K562 (cell line): Measurements from ENCODE around the gene VPS11. TPM values are rescaled to one million over a fixed set of nuclear protein-coding genes. Genes with fewer than 3 reads are reported as not detected.
A peak's percentile ranks its signal among the peaks of the same experiment; 100 is the strongest.

Experiments used
- CREBBP ChIP-seq: IDR thresholded peaks from one replicate; pipeline ENCODE4 v1.6.1; 2012; ENCODE audit warnings: low read depth, mild to moderate bottlenecking, control low read depth, inconsistent platforms, low read length
- EZH2 ChIP-seq: IDR thresholded peaks from 2 replicates; pipeline ENCODE4 v1.6.1; 2012; ENCODE audit warnings: low read depth, mild to moderate bottlenecking, inconsistent platforms, low read length, borderline replicate concordance
- KLF13 ChIP-seq: fragments of 450-650 bp; IDR thresholded peaks from 2 replicates; pipeline ENCODE4 v1.6.1; 2016; ENCODE audit warnings: missing genetic modification characterization, low read depth, mild to moderate bottlenecking, missing compliant biosample characterization, moderate library complexity, borderline replicate concordance
- LCOR ChIP-seq: sonication (generic); formaldehyde crosslinking; IDR thresholded peaks from 2 replicates; pipeline ENCODE4 v1.8.0; 2022; ENCODE audit warnings: mild to moderate bottlenecking, missing genetic modification reagents
- MECOM ChIP-seq: fragments of 250-450 bp; sonication (Bioruptor Pico); IDR thresholded peaks from 2 replicates; pipeline ENCODE4 v1.8.0; 2022; ENCODE audit warnings: inconsistent platforms
- NEUROD1 ChIP-seq: fragments of 150-350 bp; IDR thresholded peaks from 2 replicates; pipeline ENCODE4 v1.6.1; 2014; ENCODE audit warnings: borderline replicate concordance, low read length, low read depth; ENCODE audit not compliant: partially characterized antibody
- NR3C1 ChIP-seq: sonication (generic); formaldehyde crosslinking; IDR thresholded peaks from 2 replicates; pipeline ENCODE4 v1.8.1; 2022; ENCODE audit warnings: missing genetic modification reagents
- PTBP1 ChIP-seq: fragments of 200-400 bp; formaldehyde crosslinking; IDR thresholded peaks from 2 replicates; pipeline ENCODE4 v1.6.1; 2017; ENCODE audit warnings: low read depth, low read length
- RBM15 ChIP-seq: fragments of 200-400 bp; formaldehyde crosslinking; IDR thresholded peaks from 2 replicates; pipeline ENCODE4 v1.6.1; 2018; ENCODE audit warnings: mild to moderate bottlenecking, low read length, moderate library complexity; ENCODE audit not compliant: insufficient read depth
- WHSC1 ChIP-seq: IDR thresholded peaks from one replicate; pipeline ENCODE4 v1.6.1; 2012; ENCODE audit warnings: low read length, control low read depth, inconsistent platforms
- ZBTB17 ChIP-seq: fragments of 450-650 bp; formaldehyde crosslinking; IDR thresholded peaks from 2 replicates; pipeline ENCODE4 v1.4.0; 2020; ENCODE audit warnings: mild to moderate bottlenecking
- ZNF197 ChIP-seq: fragments of 200-800 bp; sonication (Bioruptor generic); IDR thresholded peaks from 2 replicates; pipeline ENCODE4 v1.6.1; 2016; ENCODE audit warnings: low read depth, missing genetic modification characterization, missing compliant biosample characterization
- ZNF217 ChIP-seq: sonication (generic); formaldehyde crosslinking; IDR thresholded peaks from 2 replicates; pipeline ENCODE4 v1.8.0; 2022; ENCODE audit warnings: mild to moderate bottlenecking, missing genetic modification reagents
- ZNF589 ChIP-seq: fragments of 200-800 bp; sonication (Bioruptor generic); IDR thresholded peaks from 2 replicates; pipeline ENCODE4 v1.6.1; 2016; ENCODE audit warnings: low read depth, missing genetic modification characterization, missing compliant biosample characterization
- ZNF644 ChIP-seq: fragments of 200-800 bp; sonication (Bioruptor generic); IDR thresholded peaks from 2 replicates; pipeline ENCODE4 v1.6.1; 2016; ENCODE audit warnings: low read depth, missing genetic modification characterization, missing compliant biosample characterization
- polyA plus RNA-seq, 8 experiments: library from polyadenylated mRNA; depleted of rRNA in 4 of 8; stranded (reverse) in 5 of 8; unstranded in 3 of 8; fragments of >200 nt; fragmentation: Nextera tagmentation in 2 of 8; fragmentation: Illumina TruSeq in 1 of 8; extraction: Ambion mirVana in 2 of 8; extraction: Trizol in 1 of 8; gene quantifications; 2 replicates each; pipeline versions ENCODE4 v1.2.1 to v1.2.3, GENCODE V29; 2011 to 2014; ENCODE audit warnings: inconsistent platforms in 1 of 8, missing spikeins in 1 of 8
- total RNA-seq, 7 experiments: library from RNA; depleted of rRNA in 6 of 7; stranded (reverse); fragments of >200 nt in 6 of 7; fragmentation: Illumina TruSeq in 2 of 7; extraction: Trizol in 2 of 7; gene quantifications; 2 replicates each; pipeline versions ENCODE4 v1.2.1 to v1.2.3, GENCODE V29; 2011 to 2021; ENCODE audit warnings: low replicate concordance in 1 of 7
- TF ChIP-seq, protein P1 (sequence below): fragments of 250-450 bp; sonication (Bioruptor Pico); IDR thresholded peaks from 2 replicates; pipeline ENCODE4 v1.5.0; 2020; ENCODE audit warnings: mild to moderate bottlenecking, borderline replicate concordance
- TF ChIP-seq, protein P2 (sequence below), 2 experiments: IDR thresholded peaks; 2 replicates each; pipeline ENCODE4 v1.6.1; 2011; ENCODE audit warnings: borderline replicate concordance in 1 of 2, control low read depth in 1 of 2, low read depth in 1 of 2, low read length in 1 of 2, mild to moderate bottlenecking in 1 of 2, mixed read lengths in 1 of 2, moderate library complexity in 1 of 2; ENCODE audit not compliant: insufficient read depth in 1 of 2, insufficient read length in 1 of 2, poor library complexity in 1 of 2, severe bottlenecking in 1 of 2; ENCODE audit errors: extremely low read depth in 1 of 2
- TF ChIP-seq, protein P3 (sequence below): fragments of 450-650 bp; IDR thresholded peaks from 2 replicates; pipeline ENCODE4 v1.7.1; 2018; ENCODE audit warnings: mild to moderate bottlenecking, low read depth; ENCODE audit not compliant: partially characterized antibody
- TF ChIP-seq, protein P4 (sequence below): fragments of 450-650 bp; IDR thresholded peaks from 2 replicates; pipeline ENCODE4 v1.6.1; 2017; ENCODE audit warnings: antibody characterized with exemption

The VPS11 gene
- total and polyA plus RNA-seq, 9 of the 15 experiments (the other 6 are each of a cell fraction or from before 2014, with no cell fraction given) = 14.1 to 35.5 (median 27.5) TPM

DNA sequence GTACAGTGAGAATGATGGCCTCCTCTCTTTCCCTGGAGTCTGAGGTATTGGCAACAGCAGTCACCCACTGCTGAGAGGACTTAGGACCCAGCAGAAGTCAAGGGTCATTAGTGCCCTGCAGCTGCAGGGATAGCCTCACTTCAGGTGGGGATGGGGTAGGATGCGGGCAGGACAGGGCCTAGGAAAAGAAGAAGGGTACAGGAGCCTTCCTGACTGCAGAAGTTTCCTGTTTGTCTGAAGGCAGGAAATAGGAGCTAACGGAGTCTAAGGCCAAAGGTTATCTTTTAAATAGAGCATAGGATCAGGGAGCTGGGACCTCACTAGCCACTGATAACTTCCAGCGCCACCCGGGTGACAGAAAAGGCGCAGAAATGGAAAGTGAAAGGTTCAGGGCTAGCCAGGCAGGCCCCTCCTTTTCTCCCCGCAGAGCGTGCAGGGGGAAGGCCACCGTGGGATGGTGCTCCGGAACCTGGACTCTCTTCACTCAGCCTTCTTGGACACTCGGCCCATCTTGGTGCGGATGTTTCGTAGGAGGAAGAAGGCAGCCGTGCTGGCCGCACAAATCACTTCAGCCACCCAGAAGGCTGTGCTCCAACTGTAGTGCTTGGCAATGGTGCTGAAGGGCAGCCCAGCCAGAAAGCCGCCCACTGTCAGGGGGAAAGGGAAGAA, 43.1 kb upstream of the VPS11 start (continued):
- TF ChIP-seq ZNF644 (tag) = 0 out of 2 replicates have a peak, but pooled peaks have one; percentile 45
- TF ChIP-seq ZNF197 = no peak
- no peak for TF ChIP-seq EZH2
- no peak for TF ChIP-seq ZNF217 (CRISPR knock-in tag)
- TF ChIP-seq PTBP1 = no peak
- TF ChIP-seq ZBTB17 = no peak
- TF ChIP-seq KLF13 (tag) = no peak
- no peak for TF ChIP-seq NEUROD1
- TF ChIP-seq, protein P1, sequence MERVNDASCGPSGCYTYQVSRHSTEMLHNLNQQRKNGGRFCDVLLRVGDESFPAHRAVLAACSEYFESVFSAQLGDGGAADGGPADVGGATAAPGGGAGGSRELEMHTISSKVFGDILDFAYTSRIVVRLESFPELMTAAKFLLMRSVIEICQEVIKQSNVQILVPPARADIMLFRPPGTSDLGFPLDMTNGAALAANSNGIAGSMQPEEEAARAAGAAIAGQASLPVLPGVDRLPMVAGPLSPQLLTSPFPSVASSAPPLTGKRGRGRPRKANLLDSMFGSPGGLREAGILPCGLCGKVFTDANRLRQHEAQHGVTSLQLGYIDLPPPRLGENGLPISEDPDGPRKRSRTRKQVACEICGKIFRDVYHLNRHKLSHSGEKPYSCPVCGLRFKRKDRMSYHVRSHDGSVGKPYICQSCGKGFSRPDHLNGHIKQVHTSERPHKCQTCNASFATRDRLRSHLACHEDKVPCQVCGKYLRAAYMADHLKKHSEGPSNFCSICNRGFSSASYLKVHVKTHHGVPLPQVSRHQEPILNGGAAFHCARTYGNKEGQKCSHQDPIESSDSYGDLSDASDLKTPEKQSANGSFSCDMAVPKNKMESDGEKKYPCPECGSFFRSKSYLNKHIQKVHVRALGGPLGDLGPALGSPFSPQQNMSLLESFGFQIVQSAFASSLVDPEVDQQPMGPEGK = no peak
- TF ChIP-seq MECOM (CRISPR knock-in tag) = no peak
- no peak for TF ChIP-seq CREBBP
- no peak for TF ChIP-seq NR3C1 (CRISPR knock-in tag)
- TF ChIP-seq WHSC1 = no peak
- no peak for TF ChIP-seq RBM15
- TF ChIP-seq, protein P2, sequence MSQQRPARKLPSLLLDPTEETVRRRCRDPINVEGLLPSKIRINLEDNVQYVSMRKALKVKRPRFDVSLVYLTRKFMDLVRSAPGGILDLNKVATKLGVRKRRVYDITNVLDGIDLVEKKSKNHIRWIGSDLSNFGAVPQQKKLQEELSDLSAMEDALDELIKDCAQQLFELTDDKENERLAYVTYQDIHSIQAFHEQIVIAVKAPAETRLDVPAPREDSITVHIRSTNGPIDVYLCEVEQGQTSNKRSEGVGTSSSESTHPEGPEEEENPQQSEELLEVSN (IDR thresholded peaks at IDR 0.05; ENCODE audit: borderline replicate concordance in 1 of 2, extremely low read depth in 1 of 2, insufficient read depth in 1 of 2, insufficient read length in 1 of 2, low read depth in 1 of 2, low read length in 1 of 2, poor library complexity in 1 of 2, severe bottlenecking in 1 of 2) = no peak
- TF ChIP-seq, protein P3, sequence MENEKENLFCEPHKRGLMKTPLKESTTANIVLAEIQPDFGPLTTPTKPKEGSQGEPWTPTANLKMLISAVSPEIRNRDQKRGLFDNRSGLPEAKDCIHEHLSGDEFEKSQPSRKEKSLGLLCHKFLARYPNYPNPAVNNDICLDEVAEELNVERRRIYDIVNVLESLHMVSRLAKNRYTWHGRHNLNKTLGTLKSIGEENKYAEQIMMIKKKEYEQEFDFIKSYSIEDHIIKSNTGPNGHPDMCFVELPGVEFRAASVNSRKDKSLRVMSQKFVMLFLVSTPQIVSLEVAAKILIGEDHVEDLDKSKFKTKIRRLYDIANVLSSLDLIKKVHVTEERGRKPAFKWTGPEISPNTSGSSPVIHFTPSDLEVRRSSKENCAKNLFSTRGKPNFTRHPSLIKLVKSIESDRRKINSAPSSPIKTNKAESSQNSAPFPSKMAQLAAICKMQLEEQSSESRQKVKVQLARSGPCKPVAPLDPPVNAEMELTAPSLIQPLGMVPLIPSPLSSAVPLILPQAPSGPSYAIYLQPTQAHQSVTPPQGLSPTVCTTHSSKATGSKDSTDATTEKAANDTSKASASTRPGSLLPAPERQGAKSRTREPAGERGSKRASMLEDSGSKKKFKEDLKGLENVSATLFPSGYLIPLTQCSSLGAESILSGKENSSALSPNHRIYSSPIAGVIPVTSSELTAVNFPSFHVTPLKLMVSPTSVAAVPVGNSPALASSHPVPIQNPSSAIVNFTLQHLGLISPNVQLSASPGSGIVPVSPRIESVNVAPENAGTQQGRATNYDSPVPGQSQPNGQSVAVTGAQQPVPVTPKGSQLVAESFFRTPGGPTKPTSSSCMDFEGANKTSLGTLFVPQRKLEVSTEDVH = no peak
- TF ChIP-seq, protein P4, sequence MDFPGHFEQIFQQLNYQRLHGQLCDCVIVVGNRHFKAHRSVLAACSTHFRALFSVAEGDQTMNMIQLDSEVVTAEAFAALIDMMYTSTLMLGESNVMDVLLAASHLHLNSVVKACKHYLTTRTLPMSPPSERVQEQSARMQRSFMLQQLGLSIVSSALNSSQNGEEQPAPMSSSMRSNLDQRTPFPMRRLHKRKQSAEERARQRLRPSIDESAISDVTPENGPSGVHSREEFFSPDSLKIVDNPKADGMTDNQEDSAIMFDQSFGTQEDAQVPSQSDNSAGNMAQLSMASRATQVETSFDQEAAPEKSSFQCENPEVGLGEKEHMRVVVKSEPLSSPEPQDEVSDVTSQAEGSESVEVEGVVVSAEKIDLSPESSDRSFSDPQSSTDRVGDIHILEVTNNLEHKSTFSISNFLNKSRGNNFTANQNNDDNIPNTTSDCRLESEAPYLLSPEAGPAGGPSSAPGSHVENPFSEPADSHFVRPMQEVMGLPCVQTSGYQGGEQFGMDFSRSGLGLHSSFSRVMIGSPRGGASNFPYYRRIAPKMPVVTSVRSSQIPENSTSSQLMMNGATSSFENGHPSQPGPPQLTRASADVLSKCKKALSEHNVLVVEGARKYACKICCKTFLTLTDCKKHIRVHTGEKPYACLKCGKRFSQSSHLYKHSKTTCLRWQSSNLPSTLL = no peak
- TF ChIP-seq ZNF589 (CRISPR knock-in tag) = no peak
- no peak for TF ChIP-seq LCOR
